K562 (cell line): ENCODE measurements around the gene HSD17B3. TPM values are rescaled to one million over a fixed set of nuclear protein-coding genes. Genes with fewer than 3 reads are reported as not detected.
A peak's percentile ranks its signal among the peaks of the same experiment; 100 is the strongest.

Source experiments
- ATAC-seq: fragments of 200-7000 bp; cut with Tn5 transposase; 3 replicates; pipeline ENCODE4 v1.9.1; 2020; ENCODE audit warnings: moderate library complexity
- BruUV-seq: library from RNA; stranded (reverse); fragments of 400-500 nt; replicated peaks from 2 replicates; lab custom pipeline; 2021; lab: Mats Ljungman, UMichigan
- CTCF ChIA-PET: fragments of 300-600 bp; formaldehyde crosslinking; extraction: SDS; loops from one replicate; lab custom pipeline; 2021; ENCODE audit warnings: low intra/inter-chr PET ratio; lab: Yijun Ruan, JAX
- POLR2A ChIA-PET: fragments of 300-600, 350-650 bp; sonication (Branson Sonifier 250); formaldehyde crosslinking; extraction: SDS; loops from one replicate; lab custom pipeline; 2021; ENCODE audit warnings: antibody characterized with exemption, inconsistent platforms; lab: Yijun Ruan, JAX
- DNase-seq, 4 experiments: peaks; one replicate each; pipeline versions ENCODE4 v3.0.0 to v3.0.0-alpha.2; 2011 to 2018; ENCODE audit warnings: low spot score in 3 of 4, mixed read lengths in 3 of 4; ENCODE audit errors: extremely low read depth in 1 of 4
- FAIRE-seq: peaks from 2 replicates; lab custom pipeline; 2011; peaks lifted over from hg19 to GRCh38; lab: Jason Lieb, UNC
- H2AFZ ChIP-seq: 2 replicates; pipeline ENCODE4 v1.6.0; 2011; ENCODE audit warnings: low read depth, low read length, control low read depth, inconsistent platforms
- H3K27ac ChIP-seq: fragments of 200-600 bp; 3 replicates; pipeline ENCODE4 v1.8.0; 2011; ENCODE audit warnings: low read depth, mild to moderate bottlenecking, control low read depth, inconsistent platforms, low read length, moderate library complexity, mixed read lengths; ENCODE audit errors: extremely low read depth
- H3K27me3 ChIP-seq, 2 experiments: fragments of 300-600 bp in 1 of 2; 2 replicates in 1 of 2; 3 replicates in 1 of 2; pipeline versions ENCODE4 v1.6.0 to v1.8.0; 2011; ENCODE audit warnings: inconsistent platforms in 2 of 2, low read length in 2 of 2, mild to moderate bottlenecking in 1 of 2, mixed read lengths in 1 of 2, moderate library complexity in 1 of 2; ENCODE audit not compliant: control insufficient read depth in 2 of 2, insufficient read depth in 2 of 2
- H3K36me3 ChIP-seq: fragments of 300-600 bp; 3 replicates; pipeline ENCODE4 v1.8.0; 2011; ENCODE audit warnings: mild to moderate bottlenecking, low read length, inconsistent platforms; ENCODE audit not compliant: control insufficient read depth, insufficient read depth
- H3K4me1 ChIP-seq, 2 experiments: fragments of 200-600 bp in 1 of 2; replicated peaks in 1 of 2; 2 replicates in 1 of 2; 3 replicates in 1 of 2; pipeline versions ENCODE4 v1.5.1 to v1.8.0; 2011; ENCODE audit warnings: inconsistent platforms in 2 of 2, low read length in 2 of 2, mild to moderate bottlenecking in 1 of 2, mixed read lengths in 1 of 2, moderate library complexity in 1 of 2; ENCODE audit not compliant: control insufficient read depth in 2 of 2, insufficient read depth in 2 of 2
- H3K4me2 ChIP-seq: 2 replicates; pipeline ENCODE4 v1.6.1; 2011; ENCODE audit warnings: low read length, control low read depth, inconsistent platforms, mixed read lengths; ENCODE audit not compliant: insufficient read depth
- H3K4me3 ChIP-seq: fragments of 200-600 bp; sonication (generic), shearing (Covaris generic); 2 replicates; pipeline ENCODE4 v1.5.1; 2016; ENCODE audit warnings: control low read depth, inconsistent platforms
- H3K79me2 ChIP-seq: fragments of 200-600 bp; 3 replicates; pipeline ENCODE4 v1.8.0; 2011; ENCODE audit warnings: low read length, inconsistent platforms; ENCODE audit not compliant: control insufficient read depth, insufficient read depth
- H3K9ac ChIP-seq, 2 experiments: 2 replicates each; pipeline versions ENCODE4 v1.6.0 to v1.6.1; 2011; ENCODE audit warnings: low read depth in 2 of 2, low read length in 2 of 2, control low read depth in 1 of 2, inconsistent platforms in 1 of 2, mild to moderate bottlenecking in 1 of 2, mixed read lengths in 1 of 2; ENCODE audit not compliant: insufficient read depth in 1 of 2
- H3K9me1 ChIP-seq: one replicate; pipeline ENCODE4 v1.6.0; 2011; ENCODE audit warnings: inconsistent platforms, mild to moderate bottlenecking, low read length, moderate library complexity; ENCODE audit not compliant: control insufficient read depth, insufficient read depth
- H3K9me3 ChIP-seq: replicated peaks from 2 replicates; pipeline ENCODE4 v1.5.1; 2011; ENCODE audit warnings: low read depth, low read length, inconsistent platforms; ENCODE audit not compliant: control insufficient read depth, insufficient read depth
- H4K20me1 ChIP-seq: replicated peaks from 2 replicates; pipeline ENCODE4 v1.6.1; 2011; ENCODE audit warnings: low read length, inconsistent platforms, mixed read lengths; ENCODE audit not compliant: control insufficient read depth, insufficient read depth
- BCLAF1 ChIP-seq, 2 experiments: fragments of 450-650 bp in 1 of 2; IDR thresholded peaks; 2 replicates each; pipeline ENCODE4 v1.6.1; 2011 to 2017; ENCODE audit warnings: low read depth in 2 of 2, antibody characterized with exemption in 1 of 2, borderline replicate concordance in 1 of 2, low read length in 1 of 2, mild to moderate bottlenecking in 1 of 2, mixed read lengths in 1 of 2; ENCODE audit not compliant: control insufficient read depth in 1 of 2
- BRF1 ChIP-seq: IDR thresholded peaks from 3 replicates; pipeline ENCODE4 v1.6.1; 2011; ENCODE audit warnings: borderline replicate concordance, mild to moderate bottlenecking; ENCODE audit not compliant: insufficient read length; ENCODE audit errors: extremely low read depth
- KAT8 ChIP-seq: fragments of 450-650 bp; IDR thresholded peaks from 2 replicates; pipeline ENCODE4 v1.6.1; 2016; ENCODE audit warnings: low read depth, mild to moderate bottlenecking
- RFX7 ChIP-seq: fragments of 250-450 bp; sonication (Bioruptor Pico); IDR thresholded peaks from 2 replicates; pipeline ENCODE4 v1.5.1; 2021; ENCODE audit warnings: mild to moderate bottlenecking
- ZC3H8 ChIP-seq: fragments of 450-650 bp; IDR thresholded peaks from 2 replicates; pipeline ENCODE4 v1.6.1; 2017
- ZNF347 ChIP-seq: fragments of 450-650 bp; formaldehyde crosslinking; IDR thresholded peaks from 2 replicates; pipeline ENCODE4 v1.4.0; 2020; ENCODE audit warnings: low read depth, mild to moderate bottlenecking, moderate library complexity
- ZNF395 ChIP-seq: fragments of 200-800 bp; sonication (Bioruptor generic); IDR thresholded peaks from 2 replicates; pipeline ENCODE4 v1.6.1; 2017; ENCODE audit warnings: missing genetic modification characterization, missing compliant biosample characterization
- ZNF57 ChIP-seq: fragments of 450-650 bp; formaldehyde crosslinking; IDR thresholded peaks from 2 replicates; pipeline ENCODE4 v1.4.0; 2020; ENCODE audit warnings: mild to moderate bottlenecking, moderate library complexity
- WGBS: fragments of 100-300 bp; shearing (Covaris generic); methylation state at CpG from one replicate; pipeline ENCODE4 v1.1.6; 2016; ENCODE audit warnings: low coverage, mixed read lengths; ENCODE audit not compliant: insufficient coverage; ENCODE audit errors: missing lambda C conversion rate; 5-methylcytosine and 5-hydroxymethylcytosine counted together
- in situ Hi-C: fragments of 300-500 bp; cut with MboI; formaldehyde crosslinking; loops from 4 replicates; pipeline ENCODE4 v1.15.0; 2018; ENCODE audit warnings: inconsistent platforms, mixed read lengths
- intact Hi-C: fragments of 100-400 bp; cut with micrococcal nuclease; formaldehyde crosslinking; loops from 2 replicates; pipeline ENCODE4 v1.14.2; 2022
- polyA plus RNA-seq, 8 experiments: library from polyadenylated mRNA; depleted of rRNA in 4 of 8; stranded (reverse) in 5 of 8; unstranded in 3 of 8; fragments of >200 nt; fragmentation: Nextera tagmentation in 2 of 8; fragmentation: Illumina TruSeq in 1 of 8; extraction: Ambion mirVana in 2 of 8; extraction: Trizol in 1 of 8; gene quantifications; 2 replicates each; pipeline versions ENCODE4 v1.2.1 to v1.2.3, GENCODE V29; 2011 to 2014; ENCODE audit warnings: inconsistent platforms in 1 of 8, missing spikeins in 1 of 8
- total RNA-seq, 7 experiments: library from RNA; depleted of rRNA in 6 of 7; stranded (reverse); fragments of >200 nt in 6 of 7; fragmentation: Illumina TruSeq in 2 of 7; extraction: Trizol in 2 of 7; gene quantifications; 2 replicates each; pipeline versions ENCODE4 v1.2.1 to v1.2.3, GENCODE V29; 2011 to 2021; ENCODE audit warnings: low replicate concordance in 1 of 7

HSD17B3 gene
- total and polyA plus RNA-seq, 9 of the 15 experiments (the other 6 are each of a cell fraction or from before 2014, with no cell fraction given), result not detected

GRCh38 chr9:96345551-96345950 lies 43.6 kb upstream of the HSD17B3 start:
- Histone ChIP-seq H4K20me1 (no peaks in the 10 kb centered on the region), H3K9ac (no peak overlapping the region), H3K4me1 (peaks cover 5 to 7% of the 10 kb centered on the region in 2 experiments; a peak in 4 of 5 replicates), H3K27me3 (0 out of 5 replicates have a peak, but pooled peaks cover 0 to 5% of the 10 kb centered on the region in 2 experiments), H2AFZ (no peak overlapping the region), H3K27ac (no peak overlapping the region), H3K4me2 (no peak overlapping the region), H3K79me2 (no peaks in the 10 kb centered on the region), H3K9me1 (no peaks in the 10 kb centered on the region), H3K9me3 (no peaks in the 10 kb centered on the region; the same call in none of the 2 replicates), H3K4me3 (no peak overlapping the region), H3K36me3 (no peaks in the 10 kb centered on the region)
- FAIRE-seq, result peak; percentile 49
- no TSS peak for BruUV-seq
- no peak for TF ChIP-seq BRF1
- no peak for TF ChIP-seq ZNF395 (CRISPR knock-in tag)
- no peak for TF ChIP-seq RFX7 (CRISPR knock-in tag)
- no peak for TF ChIP-seq ZNF57 (CRISPR knock-in tag)
- no peak for TF ChIP-seq ZNF347 (CRISPR knock-in tag)
- no peak for TF ChIP-seq ZC3H8
- TF ChIP-seq KAT8, result no peak
- no peak for TF ChIP-seq BCLAF1 (IDR thresholded peaks at IDR 0.05; ENCODE audit: borderline replicate concordance in 1 of 2, control insufficient read depth in 1 of 2, low read depth in 2 of 2, low read length in 1 of 2)
- DNase-seq, result no peak
- no peak for ATAC-seq
- ChIA-PET POLR2A (interaction anchor here (0.9 kb wide), 1 partner anchor 25 kb away, joined by 3 read pairs; no protein-coding TSS in a partner anchor), CTCF (no interaction called here)
- WGBS, result 81% methylated on average over 5 of the region's 9 CpGs
- in situ Hi-C loops (no loop called here), intact Hi-C loops (no loop called here)
